Body of pancreas (tissue), 4 donors: ENCODE data around the gene STARD8. TPM values are rescaled to one million over a fixed set of nuclear protein-coding genes. Genes with fewer than 3 reads are reported as not detected.
"Not testable (repeated sequence)": the region's sequence is repeated elsewhere in the genome, so short reads cannot be mapped to it uniquely, and the experiment has no call there.

Source experiments
- ATAC-seq: fragments of 150-250 bp; one replicate; pipeline ENCODE4 v1.9.1; 2016
- DNase-seq, 4 donors: peaks; one replicate each; pipeline ENCODE4 v3.0.0-alpha.2; 2019
- H3K27ac ChIP-seq, 4 donors: fragments of 200-600 bp; sonication (generic); 1 replicate in 3 of 4; 2 replicates in 1 of 4; pipeline versions ENCODE4 v1.5.1 to v1.6.1; 2016 to 2019; ENCODE audit warnings: mild to moderate bottlenecking in 1 of 4, mixed read lengths in 1 of 4, moderate library complexity in 1 of 4
- H3K27me3 ChIP-seq, 2 donors: fragments of 200-600 bp; sonication (generic); one replicate each; pipeline ENCODE4 v1.6.0; 2016; ENCODE audit warnings: mild to moderate bottlenecking in 1 of 2
- H3K36me3 ChIP-seq, 2 donors: fragments of 200-600 bp; sonication (generic); replicated peaks in 1 of 2; 2 replicates each; pipeline ENCODE4 v1.5.1; 2016; ENCODE audit warnings: low read depth in 2 of 2; ENCODE audit not compliant: insufficient read depth in 1 of 2
- H3K4me1 ChIP-seq: fragments of 200-600 bp; sonication (generic); one replicate; pipeline ENCODE4 v1.6.0; 2016
- H3K4me3 ChIP-seq, 2 donors: fragments of 200-600 bp; sonication (generic); 1 replicate in 1 of 2; 2 replicates in 1 of 2; pipeline ENCODE4 v1.5.1; 2016 to 2019
- H3K9me3 ChIP-seq, 3 donors: fragments of 200-600 bp; sonication (generic); 1 replicate in 2 of 3; 2 replicates in 1 of 3; pipeline ENCODE4 v1.5.1; 2016
- CTCF ChIP-seq, 7 experiments: fragments of 450-650 bp in 4 of 7; fragments of 200-600 bp in 3 of 7; sonication (generic) in 3 of 7; IDR thresholded peaks; one replicate each; pipeline ENCODE4 v1.5.1; 2016 to 2019; ENCODE audit warnings: antibody characterized with exemption in 7 of 7
- POLR2A ChIP-seq, 3 donors: fragments of 450-650 bp; IDR thresholded peaks; one replicate each; pipeline ENCODE4 v1.6.1; 2016; ENCODE audit warnings: antibody characterized with exemption in 3 of 3, mild to moderate bottlenecking in 2 of 3
- WGBS, 2 donors: methylation state at CpG; one replicate each; pipeline ENCODE4 v1.1.5; 2017; 5-methylcytosine and 5-hydroxymethylcytosine counted together
- intact Hi-C: fragments of 100-400 bp; cut with DNase I; formaldehyde crosslinking; loops from one replicate; pipeline ENCODE4 v1.15.1; 2023
- total RNA-seq, 2 donors: library from RNA; depleted of rRNA; stranded (reverse); fragments of >200 nt; gene quantifications; one replicate each; pipeline ENCODE4 v1.1.0, GENCODE V29; 2016

STARD8 gene
- 1 to 10 TPM; 6.0 to 9.6 TPM for total RNA-seq

DNA sequence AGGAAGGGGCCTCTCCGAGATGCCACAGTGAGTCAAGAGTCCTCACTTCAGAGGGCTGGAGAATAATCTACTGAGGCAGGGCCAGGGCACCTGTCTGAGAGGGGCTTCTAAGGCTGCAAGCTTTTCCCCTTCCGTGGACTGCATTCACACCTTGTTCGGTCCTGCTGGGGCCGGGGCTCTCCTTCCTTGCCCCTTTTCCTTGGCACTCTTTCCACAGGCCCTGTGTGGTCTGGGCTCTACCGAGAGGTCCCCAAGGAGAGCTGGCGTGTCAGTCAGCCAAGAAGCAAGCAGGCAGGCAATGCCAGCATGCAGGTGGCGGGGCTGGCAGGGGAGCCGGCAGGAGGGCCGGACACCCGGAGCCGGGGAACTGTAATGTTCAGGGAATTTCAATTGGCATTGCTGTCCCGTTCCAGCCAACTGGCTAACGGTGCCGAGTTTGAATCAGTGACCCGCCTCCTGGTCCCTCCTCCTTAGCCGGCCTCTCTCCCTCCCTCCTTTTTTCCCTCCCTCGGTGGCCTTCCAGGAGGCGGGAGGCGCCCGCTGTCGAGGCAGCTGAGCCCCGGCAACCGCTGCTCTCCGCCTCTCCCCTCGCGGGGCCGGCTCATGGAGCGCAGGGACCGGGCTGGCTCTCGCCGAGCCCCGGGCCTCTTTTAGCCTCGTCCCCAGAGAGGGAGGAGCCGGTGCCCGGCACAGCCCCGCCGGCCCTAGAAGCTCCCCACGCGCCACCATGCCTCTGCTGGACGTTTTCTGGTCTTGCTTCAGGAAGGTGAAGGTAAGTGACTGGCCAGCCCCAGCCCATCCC is at the start of gene STARD8:
TSS of gene STARD8 (plus strand) at position 511 of the 802 bp plus-strand sequence. CDS start at position 728, 217 bp downstream.
- H3K36me3 ChIP-seq, result no peaks in the 10 kb centered on the region
- H3K4me1 ChIP-seq, result no peaks in the 10 kb centered on the region
- no peaks in the 10 kb centered on the region for H3K9me3 ChIP-seq
- H3K27me3 ChIP-seq, result no peaks in the 10 kb centered on the region
- peak within 1 kb of the TSS in 1 of 4 donors; percentile 25 for H3K27ac ChIP-seq
- no peak within 1 kb of the TSS for H3K4me3 ChIP-seq
- WGBS, 2 donors, result 8% methylated on average over 17 of the region's 40 CpGs; no CpG with 5 or more reads in 1 of the 2 donors
- peak; percentile 71 for ATAC-seq
- intact Hi-C loops, result no loop called here
- peak; percentile 33 to 58 (median 35) for DNase-seq
- TF ChIP-seq POLR2A (IDR thresholded peaks at IDR 0.05), result no peak
- peak in 2 of 7 experiments; percentile 17 to 20 for TF ChIP-seq CTCF (IDR thresholded peaks at IDR 0.05)

DNA sequence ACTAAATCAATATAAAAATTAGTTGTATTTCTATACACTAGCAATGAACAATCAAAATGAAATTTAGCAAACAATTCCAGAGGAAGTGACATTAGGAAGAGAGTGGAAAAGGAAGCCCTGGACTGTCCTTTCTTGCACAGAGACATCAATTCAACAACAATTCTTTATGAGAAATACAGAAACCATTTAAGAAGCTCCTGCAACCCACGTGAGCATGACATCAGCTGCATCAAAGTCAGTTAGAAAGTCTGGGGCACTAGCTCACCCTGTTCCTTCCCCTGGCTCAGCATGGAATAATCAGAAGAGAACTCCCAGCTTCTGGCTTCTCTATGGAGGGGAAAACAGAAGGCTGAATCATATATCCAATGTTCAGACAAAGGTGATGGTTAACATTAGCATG is 48.6 kb upstream of the STARD8 start:
- no peaks in the 10 kb centered on the region for H3K36me3 ChIP-seq
- 22 to 36% methylated on average over 1 of the region's 1 CpG for WGBS, 2 donors

DNA sequence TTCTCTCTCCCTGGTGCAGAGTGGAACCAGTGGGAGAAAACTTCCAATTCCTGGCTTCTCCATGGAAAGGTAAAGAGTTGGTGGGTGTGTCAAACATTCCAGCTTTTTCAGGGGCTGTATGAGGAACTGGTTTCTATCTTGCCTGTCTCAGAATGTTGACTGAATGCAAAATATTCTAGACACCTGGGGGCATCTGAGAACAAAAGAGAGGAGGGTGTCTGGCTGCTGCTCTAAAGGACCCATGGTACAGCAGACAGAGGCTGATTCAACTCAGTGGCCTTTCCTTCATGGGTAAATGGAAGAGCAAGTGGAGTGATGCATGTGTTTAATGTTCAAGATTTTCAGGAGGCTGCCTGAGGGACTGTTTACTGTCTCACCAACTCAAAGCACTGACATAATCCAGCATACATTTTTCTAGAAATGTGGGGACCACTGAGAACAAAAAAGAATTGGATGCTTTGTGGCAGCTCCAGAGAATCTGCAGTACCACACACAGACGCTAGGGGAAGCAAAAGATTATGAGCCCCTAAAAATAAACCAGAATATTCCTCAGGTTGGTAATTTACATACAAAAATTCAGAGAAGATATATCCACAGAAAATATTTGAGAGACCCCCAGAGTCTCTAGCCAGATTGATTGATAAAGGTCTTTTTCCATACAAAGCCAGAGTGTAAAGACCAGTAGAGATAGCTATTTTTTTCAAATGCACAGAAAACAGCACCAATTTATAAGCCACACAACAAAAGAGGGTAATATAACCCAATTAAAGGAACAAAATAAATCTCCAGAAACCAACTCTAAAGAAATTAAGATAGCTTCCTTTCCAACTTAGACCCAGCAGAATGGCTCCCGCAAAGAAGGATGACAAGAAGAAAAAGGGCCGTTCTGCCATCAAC is 48.0 kb upstream of the STARD8 start:
- H3K9me3 ChIP-seq, result no peaks in the 10 kb centered on the region
- intact Hi-C loops, result no loop called here
- peak in 1 of 4 donors; percentile 11 for DNase-seq

More for the DNA sequence above, 48.6 kb upstream of the STARD8 start:
- Histone ChIP-seq H3K4me1 (no peaks in the 10 kb centered on the region), H3K9me3 (no peaks in the 10 kb centered on the region), H3K4me3 (no peak overlapping the region), H3K27me3 (no peaks in the 10 kb centered on the region), H3K27ac (no peak overlapping the region)
- intact Hi-C loops, result no loop called here
- ATAC-seq (no peak), DNase-seq (no peak)
- TF ChIP-seq POLR2A (IDR thresholded peaks at IDR 0.05) (no peak), CTCF (IDR thresholded peaks at IDR 0.05) (no peak)

GRCh38 chrX:68604216-68604615 is 43.2 kb upstream of the STARD8 start:
- H3K4me1 ChIP-seq, intact Hi-C loops, H3K27ac ChIP-seq, H3K4me3 ChIP-seq, H3K9me3 ChIP-seq, H3K27me3 ChIP-seq, DNase-seq, ATAC-seq, H3K36me3 ChIP-seq: not testable (repeated sequence)
- 61 to 68% methylated on average over 1 to 2 of the region's 2 CpGs for WGBS, 2 donors

More for the DNA sequence above, 48.0 kb upstream of the STARD8 start:
- H3K27ac ChIP-seq, result no peak overlapping the region
- H3K27me3 ChIP-seq, result no peaks in the 10 kb centered on the region
- 55 to 56% methylated on average over 3 of the region's 3 CpGs for WGBS, 2 donors
- TF ChIP-seq CTCF (IDR thresholded peaks at IDR 0.05), result peak; percentile 8 to 48 (median 44)
- no peak for TF ChIP-seq POLR2A (IDR thresholded peaks at IDR 0.05)
- H3K4me1 ChIP-seq, result no peaks in the 10 kb centered on the region
- H3K36me3 ChIP-seq, result no peaks in the 10 kb centered on the region
- H3K4me3 ChIP-seq, result no peak overlapping the region
- no peak for ATAC-seq

- intact Hi-C loops, DNase-seq: not testable (repeated sequence)
These were observed 32.7 kb upstream of the STARD8 start for GRCh38 chrX:68614733-68615132.

More at GRCh38 chrX:68614733-68615132, 32.7 kb upstream of the STARD8 start:
- not testable (repeated sequence) for H3K36me3 ChIP-seq, H3K27ac ChIP-seq, H3K4me1 ChIP-seq, H3K4me3 ChIP-seq, H3K9me3 ChIP-seq, H3K27me3 ChIP-seq, ATAC-seq
- 50 to 90% methylated on average over 2 to 3 of the region's 3 CpGs for WGBS, 2 donors
